H54 (cell line): Measurements from ENCODE around the gene PDE3B.
A peak's percentile ranks its signal among the peaks of the same experiment; 100 is the strongest.
"Not testable (repeated sequence)": the region's sequence is repeated elsewhere in the genome, so short reads cannot be mapped to it uniquely, and the experiment has no call there.

ENCODE experiments used
- DNase-seq: peaks from one replicate; pipeline ENCODE4 v3.0.0; 2011; ENCODE audit warnings: low spot score, mixed read lengths; ENCODE audit not compliant: insufficient read length
- FAIRE-seq: peaks from 3 replicates; lab custom pipeline; 2011; peaks lifted over from hg19 to GRCh38; lab: Jason Lieb, UNC
- POLR2A ChIP-seq: IDR thresholded peaks from 2 replicates; pipeline ENCODE4 v1.6.1; 2011; ENCODE audit warnings: low read depth, mild to moderate bottlenecking, low read length

PDE3B gene

DNA sequence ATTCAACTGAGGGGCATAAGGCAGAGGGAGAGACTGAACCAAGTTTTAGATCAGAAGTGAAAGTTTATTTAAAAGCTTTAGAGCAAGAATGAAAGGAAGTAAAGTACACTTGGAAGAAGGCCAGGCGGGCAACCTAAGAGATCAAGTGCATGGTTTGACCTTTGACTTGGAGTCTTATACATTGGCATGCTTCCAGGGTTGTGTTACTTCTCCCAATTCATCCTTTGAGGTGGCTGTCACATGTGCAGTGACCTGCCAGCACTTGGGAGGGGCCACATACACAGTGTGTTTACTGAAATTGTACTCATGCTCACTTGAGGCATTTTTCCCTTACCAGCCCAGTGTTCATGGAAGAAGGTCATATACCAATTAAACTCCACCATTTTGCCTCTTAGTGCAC is 218.1 kb downstream of the PDE3B start:
- DNase-seq: no peak
- no peak for TF ChIP-seq POLR2A
- FAIRE-seq: no peak

DNA sequence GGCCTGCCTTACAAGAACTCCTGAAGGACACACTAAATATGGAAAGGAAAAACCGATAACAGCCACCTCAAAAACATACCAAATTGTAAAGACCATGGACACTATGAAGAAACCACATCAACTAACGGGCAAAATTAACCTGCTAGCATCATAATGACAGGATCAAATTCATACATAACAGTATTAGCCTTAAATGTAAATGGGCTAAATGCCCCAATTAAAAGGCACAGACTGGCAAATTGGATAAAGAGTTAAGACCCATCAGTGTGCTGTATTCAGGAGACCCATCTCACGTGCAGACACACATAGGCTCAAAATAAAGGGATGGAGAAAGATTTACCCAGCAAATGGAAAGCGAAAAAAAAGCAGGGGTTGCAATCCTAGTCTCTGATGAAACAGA is 220.2 kb downstream of the PDE3B start:
- not testable (repeated sequence) for FAIRE-seq, DNase-seq

DNA sequence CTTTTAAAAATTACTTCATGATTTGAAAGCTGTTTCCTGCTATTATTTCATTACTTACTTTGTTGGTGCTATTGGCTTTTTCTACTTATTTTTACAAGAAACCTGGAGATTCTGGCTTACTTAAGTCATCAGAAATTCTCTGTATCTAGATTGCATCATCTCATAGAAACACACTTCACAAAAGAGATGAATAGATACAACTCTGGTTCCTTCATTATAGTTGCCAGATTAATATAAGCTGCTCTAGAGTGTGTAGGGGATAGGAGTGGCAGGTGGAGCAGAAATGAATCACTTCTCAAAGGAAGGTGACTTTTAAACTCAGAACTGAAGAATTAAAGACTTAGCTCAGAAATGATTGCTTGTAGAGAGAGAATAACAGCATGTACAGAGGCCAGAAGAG is 228.4 kb downstream of the PDE3B start:
- no peak for FAIRE-seq
- no peak for TF ChIP-seq POLR2A
- DNase-seq: no peak

DNA sequence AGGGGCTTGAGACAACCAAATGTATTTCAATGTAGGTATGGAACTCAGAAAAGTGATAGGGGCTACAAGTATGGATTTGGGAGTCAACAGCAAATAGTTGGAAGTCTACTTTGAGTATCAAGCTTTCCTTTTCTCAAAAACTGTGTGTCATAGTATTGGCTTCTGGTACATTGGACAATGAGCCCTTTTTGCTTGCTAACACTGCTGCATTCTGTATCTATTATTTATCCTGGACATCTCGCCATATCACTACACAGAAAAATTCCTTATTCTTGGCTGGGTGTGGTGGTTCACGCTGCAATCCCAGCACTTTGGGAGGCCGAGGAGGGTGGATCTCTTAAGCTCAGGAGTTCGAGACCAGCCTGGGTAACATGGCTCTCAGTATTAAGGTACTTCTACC is 230.0 kb downstream of the PDE3B start:
- FAIRE-seq (no peak), DNase-seq (no peak)
- no peak for TF ChIP-seq POLR2A

DNA sequence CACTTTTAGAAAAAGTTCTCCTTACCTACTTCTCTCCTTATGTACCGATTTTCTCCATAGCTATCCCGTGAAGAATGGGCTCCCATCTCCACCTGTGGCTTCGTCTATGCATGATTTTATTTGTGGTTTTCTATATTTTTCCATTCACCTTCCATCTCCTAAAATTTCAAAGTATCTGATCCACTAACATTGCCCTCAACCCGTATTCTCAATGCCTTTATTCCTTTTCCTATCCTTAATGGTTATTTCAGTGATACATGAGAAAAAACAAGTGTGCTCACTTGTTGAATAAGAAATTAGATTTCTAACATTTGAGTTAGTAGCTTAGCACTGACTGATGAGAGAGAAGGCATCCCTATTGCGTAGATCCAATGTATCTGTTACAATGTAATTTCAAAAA is 231.6 kb downstream of the PDE3B start:
- TF ChIP-seq POLR2A: no peak
- DNase-seq: no peak
- FAIRE-seq: no peak

DNA sequence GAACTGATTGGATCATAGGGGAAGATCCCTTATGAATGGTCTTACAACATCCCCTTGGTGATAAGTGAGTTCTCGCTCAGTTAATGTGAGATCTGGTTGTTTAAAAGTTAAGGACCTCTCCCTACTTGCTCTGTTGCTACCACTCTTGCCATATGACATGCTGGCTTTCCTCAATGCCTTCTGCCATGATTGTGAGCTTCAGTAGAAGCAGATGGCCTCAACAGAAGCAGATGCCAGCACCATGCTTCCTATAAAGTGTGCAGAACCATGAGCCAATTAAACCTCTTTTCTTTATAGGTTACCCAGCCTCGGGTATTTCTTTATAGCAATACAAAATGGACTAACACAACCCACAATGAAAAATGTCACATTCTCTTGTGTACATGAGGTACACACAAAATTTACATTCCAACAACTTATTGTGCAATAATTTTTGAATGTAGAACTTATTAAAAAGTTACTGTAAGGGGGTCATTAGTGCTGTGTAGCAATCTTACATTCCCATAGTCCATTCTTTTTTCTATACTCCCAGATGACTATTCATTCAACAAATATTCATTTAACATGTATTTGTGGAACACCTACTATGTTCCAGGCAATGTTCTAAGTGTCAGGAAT is 238.1 kb downstream of the PDE3B start:
- TF ChIP-seq POLR2A: no peak
- no peak for FAIRE-seq
- DNase-seq: no peak

DNA sequence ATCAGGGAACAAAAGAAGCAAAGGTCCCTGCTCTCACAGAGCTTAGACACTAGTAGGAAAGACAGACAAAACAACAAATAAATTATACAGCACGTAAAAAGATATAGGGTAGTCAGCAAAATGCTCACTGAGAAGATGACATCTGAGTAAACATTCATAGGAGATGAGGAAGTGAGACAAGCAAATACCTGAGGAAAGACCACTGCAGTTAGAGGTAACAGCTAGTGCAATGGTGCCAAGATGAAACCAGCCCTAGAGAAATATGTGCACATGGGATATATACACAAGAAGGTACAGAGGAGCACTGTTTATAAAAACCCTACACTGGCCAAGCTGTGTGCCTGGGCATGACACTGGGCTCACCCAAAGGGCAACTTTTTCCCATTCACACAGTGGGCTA is 238.6 kb downstream of the PDE3B start:
- TF ChIP-seq POLR2A: no peak
- no peak for DNase-seq
- FAIRE-seq: no peak

DNA sequence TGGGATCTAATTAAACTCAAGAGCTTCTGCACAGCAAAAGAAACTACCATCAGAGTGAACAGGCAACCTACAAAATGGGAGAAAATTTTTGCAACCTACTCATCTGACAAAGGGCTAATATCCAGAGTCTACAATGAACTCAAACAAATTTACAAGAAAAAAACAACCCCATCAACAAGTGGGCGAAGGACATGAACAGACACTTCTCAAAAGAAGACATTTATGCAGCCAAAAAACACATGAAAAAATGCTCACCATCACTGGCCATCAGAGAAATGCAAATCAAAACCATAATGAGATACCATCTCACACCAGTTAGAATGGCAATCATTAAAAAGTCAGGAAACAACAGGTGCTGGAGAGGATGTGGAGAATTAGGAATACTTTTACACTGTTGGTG is 240.1 kb downstream of the PDE3B start:
- DNase-seq, FAIRE-seq: not testable (repeated sequence)

DNA sequence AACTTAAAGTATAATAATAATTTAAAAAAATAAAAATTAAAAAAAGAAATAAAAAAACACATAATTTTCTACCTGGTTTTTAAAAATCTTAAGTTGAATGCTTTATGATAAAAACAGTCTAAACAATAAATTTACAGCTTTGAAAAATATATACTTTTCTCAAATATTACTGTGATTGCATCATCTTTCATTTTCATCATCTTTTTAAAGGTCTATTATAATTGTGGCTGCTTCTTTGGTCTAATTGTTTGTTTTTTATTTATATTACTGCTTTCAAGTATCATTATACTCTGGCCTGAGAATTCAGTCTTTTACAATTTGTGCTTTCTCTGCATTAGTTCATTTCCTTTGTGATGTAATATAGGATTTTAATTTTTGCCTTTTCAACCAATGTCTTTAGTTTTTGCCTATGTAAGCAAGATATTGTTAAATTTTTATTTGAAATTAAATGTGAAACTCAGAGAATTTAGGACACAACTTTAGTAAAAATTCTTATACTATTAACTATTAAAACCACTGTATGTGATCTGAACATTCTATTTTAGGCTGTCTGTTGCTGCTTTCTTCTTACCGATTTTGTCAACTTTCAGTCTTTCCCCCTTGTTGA is 241.2 kb downstream of the PDE3B start:
- FAIRE-seq (no peak), DNase-seq (no peak)
- no peak for TF ChIP-seq POLR2A

DNA sequence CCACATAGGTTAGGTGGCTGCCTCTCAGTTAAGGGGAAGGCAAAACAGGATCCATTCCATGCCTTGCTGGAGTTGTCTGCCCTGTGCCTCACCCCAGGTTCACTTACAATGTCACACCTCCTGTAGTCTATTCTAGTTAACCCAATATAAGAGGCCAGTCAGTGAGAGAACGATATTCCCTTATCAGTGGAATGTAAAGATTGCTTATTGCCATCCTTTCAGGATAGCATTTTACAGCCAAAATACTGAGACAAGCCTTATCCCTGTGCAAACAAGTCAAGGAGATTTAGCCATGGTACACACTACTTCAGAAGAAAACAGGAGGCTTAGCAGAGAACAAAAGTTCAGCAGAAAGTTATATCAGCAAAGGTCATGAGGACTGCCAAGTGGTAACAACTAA is 242.9 kb downstream of the PDE3B start:
- no peak for TF ChIP-seq POLR2A
- DNase-seq (no peak), FAIRE-seq (no peak)

DNA sequence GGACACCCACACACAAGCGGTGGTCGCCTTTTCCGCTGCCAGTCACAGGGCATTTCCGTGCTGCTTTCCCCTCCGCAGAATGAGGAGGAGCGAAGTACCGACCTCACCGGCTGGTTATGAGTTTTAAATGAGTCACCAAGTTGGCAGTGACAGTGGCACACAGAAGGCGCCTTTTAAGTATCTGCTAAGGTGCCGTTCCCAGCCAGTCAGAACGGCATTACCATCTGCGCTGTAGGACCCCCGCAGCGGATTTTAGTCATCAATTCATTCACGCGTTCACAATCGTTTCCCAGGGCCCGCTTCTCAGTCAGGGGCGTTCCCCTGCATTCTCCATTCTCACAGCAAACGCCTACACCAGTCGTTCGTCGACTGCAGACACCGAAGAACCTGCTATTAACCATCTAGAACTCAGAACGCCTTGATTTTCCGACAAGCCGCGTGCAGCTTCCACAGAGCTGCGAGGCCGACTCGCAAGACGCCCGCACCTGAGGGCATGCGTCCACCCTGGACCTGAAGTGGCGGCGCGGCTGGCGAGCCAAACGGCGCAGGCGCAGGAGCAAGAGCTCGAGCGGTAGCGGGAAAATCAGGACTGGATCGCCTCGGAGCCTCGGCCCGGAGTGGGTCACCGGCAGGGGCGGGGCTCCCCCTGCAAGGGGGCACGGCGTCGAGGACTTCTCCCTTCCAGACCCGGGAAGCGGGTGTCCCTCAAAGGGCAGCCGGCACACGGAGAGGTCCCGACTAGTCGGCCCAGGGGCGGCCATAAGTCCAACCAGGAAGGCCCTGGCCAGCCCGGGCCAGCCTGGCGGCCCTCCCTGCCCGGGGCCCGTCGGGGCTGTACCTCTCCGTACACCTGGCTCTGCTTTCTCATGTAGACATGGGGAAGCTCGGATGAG is 247.8 kb downstream of the PDE3B start:
- FAIRE-seq: no peak

DNA sequence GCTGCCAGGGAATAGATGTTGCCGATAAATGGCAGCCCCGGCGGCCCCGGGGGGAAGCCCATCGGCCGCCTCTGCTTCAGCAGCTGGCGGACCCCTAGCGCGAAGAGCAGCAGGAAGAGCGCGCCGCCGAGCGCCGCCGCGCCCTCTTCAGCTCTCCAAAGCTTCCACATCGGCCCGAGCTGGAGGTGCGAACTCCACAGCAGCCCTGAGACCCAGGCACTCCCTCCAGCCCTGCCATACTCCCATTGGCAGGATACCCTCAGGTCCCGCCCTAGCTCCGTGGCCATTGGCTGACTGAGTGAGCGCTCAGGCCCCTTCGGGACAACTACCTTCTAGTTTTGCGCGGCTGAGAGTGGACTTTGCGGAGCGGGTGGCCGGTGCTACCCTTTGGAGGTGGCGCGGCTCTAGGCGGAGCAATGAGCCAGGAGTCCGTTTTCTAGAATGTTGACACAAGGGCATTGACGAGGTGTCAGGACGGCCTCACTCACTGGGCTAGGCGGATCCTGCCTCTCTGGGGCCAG is 248.5 kb downstream of the PDE3B start, which contains the start of gene CYP2R1:
Gene CYP2R1 (minus strand): TSS at position 196 of the 521 bp plus-strand sequence. CDS start 26 bp downstream, at position 170.
- peak; percentile 31; the same call in 1 of the 2 replicates for TF ChIP-seq POLR2A
- DNase-seq: peak; percentile 48
- FAIRE-seq: peak; percentile 11

More for the DNA sequence above, 247.8 kb downstream of the PDE3B start:
- TF ChIP-seq POLR2A: peak; percentile 70
- no peak for DNase-seq

DNA sequence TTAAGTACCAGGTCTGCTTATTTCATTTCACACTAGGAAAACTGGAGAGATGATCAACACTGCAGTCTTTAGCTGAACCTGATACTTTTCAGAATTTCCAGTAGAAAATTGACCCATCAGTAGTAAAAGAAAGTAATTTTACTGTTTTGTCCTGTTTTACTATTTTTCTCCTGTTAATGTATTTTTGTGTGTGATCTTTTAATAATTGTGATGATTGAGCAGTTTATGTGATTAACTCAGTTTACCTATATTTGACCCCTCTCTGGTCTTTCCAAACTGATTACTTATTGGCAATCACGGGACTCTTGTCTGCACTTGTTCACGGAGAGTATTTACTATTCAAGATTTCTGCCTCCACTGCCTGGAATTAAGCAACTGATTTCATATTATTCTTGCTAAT is 249.0 kb downstream of the PDE3B start:
- no peak for TF ChIP-seq POLR2A
- no peak for FAIRE-seq
- no peak for DNase-seq
